ENCODE results near the gene RNLS.
"Not testable (repeated sequence)": the region's sequence is repeated elsewhere in the genome, so short reads cannot be mapped to it uniquely, and the experiment has no call there.

Gene RNLS

DNA sequence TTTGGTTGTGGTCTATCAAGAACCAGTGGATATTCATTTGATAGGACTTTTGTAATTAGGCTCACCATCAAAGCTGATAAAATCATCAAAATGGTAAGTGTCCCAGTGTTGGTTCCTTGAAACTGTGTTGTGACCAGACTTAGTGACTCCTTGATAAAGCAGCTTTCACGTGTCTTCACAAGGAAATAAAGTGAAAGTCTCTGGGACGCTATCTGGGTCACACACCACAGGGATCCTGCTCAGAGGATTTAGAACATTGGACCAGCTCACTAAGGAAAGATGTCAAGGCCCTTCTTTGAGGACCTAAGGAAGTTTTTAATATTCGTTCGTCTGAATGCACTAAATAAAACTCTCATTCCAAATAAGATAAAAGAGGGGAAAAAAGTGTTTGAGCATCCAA, 193.1 kb downstream of the RNLS start:
- no peak for DNase-seq (ENCODE audit: low read depth in 2 of 2, low spot score in 1 of 2)

DNA sequence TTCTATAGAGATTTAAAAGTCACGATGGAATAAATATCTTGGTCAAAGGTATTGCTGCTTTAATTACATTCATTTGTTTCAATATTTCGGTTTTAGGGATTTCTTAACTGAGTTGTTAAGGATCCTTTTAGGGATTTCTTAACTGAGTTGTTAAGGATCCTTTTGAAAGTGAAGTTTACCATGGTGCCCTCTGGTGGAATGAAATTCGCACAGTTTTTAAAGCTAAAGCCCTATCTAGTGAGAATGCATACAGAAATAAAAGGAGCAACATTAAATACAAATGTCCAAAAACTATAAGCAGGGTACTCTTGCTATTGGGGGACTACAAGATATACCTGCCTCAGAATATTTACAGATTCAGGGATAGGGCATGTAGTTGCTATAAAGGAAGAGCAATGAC, 193.7 kb downstream of the RNLS start:
- no peak for DNase-seq (ENCODE audit: low read depth in 2 of 2, low spot score in 1 of 2)

DNA sequence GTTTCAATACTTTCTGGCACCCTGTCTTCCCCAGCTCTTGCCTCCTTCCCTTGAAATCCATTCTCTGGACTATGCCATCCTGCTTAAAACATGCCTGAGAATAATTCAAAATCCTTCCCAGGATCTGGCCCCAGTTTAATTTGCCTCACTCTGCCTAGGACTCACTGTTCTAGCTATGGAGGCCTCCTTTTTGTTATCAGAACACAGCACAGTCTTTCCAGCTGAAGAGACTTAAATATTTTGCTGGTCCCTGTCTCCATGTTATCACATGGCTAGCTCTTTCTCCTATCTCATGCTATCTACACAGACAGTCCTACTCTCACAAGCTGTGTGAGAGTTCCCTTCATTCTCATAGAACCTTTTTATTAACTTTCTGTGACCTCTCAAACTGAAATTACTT, 194.8 kb downstream of the RNLS start:
- DNase-seq (ENCODE audit: low read depth in 2 of 2, low spot score in 1 of 2) = no peak

DNA sequence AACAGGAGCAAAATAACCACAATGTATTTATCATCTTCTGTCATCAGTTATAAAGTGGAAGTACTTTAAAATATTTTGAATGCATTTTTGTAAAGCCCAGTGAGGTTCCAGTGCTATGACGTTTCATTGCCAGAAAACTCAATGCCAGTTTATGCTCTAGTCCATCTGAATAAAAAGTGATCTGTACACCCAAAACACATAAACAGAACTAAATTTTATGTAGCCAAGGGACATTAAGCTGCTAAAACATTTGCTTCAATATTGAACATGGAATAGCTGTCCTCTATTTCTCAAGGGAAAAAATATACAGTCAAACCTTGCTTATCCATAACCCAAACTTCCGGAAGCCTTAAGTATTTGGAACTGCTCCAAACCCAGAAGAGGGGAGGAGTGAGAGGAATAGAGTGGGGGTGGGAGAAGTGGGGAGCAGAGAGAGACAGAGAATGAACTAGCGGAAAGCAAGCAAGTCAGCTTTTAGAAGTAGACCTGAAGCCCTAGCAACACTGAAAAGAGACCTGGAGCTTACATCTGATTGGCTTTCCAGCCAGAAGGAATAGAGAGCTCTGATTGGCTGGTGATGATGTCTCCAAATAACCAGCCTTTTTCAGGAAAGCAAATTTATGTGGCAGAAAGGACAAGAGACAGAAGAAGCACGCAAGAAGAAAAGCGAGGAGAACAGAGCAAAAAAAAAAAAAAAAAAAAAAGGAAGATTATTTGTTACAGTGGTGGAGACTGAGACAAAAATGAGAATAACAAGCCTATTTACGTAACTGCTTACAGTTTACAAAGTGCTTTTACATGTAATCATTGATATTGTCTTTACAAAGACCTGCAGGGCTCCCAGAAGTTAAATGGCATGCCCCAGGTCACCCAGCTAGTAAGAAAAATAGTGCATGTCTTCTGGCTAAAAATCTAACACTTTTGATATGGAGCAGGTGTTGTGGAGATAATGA, 196.0 kb downstream of the RNLS start:
- DNase-seq (ENCODE audit: low read depth in 2 of 2, low spot score in 1 of 2) = no peak

DNA sequence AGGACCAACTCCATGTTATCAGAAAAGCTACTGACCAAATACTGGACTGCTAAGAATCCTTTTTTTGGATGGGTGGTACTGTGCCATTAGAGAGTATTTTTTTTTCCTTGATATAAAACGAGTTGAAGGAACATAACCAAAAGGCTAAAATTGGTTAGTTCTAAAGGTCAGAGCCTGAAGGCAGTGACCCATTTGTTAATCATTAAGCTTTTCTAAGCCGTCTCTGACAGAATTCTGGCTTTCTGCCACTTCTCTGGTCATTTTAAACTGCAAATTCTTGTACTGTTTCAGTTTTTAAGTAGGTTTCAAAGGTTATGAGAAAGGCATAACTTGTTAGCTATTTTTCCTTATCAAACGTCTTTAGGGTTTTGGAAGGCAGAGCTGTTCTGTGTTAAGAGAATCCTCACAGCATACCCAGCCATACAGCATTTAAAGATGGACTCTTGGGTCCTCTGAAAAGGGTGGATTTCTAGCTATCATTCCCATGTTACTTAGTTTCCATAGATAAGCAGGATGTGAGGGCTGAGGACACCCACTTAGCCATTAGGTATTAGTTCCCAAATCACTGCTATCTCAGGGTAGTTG, 196.8 kb downstream of the RNLS start:
- DNase-seq (ENCODE audit: low read depth in 2 of 2, low spot score in 1 of 2) = no peak

DNA sequence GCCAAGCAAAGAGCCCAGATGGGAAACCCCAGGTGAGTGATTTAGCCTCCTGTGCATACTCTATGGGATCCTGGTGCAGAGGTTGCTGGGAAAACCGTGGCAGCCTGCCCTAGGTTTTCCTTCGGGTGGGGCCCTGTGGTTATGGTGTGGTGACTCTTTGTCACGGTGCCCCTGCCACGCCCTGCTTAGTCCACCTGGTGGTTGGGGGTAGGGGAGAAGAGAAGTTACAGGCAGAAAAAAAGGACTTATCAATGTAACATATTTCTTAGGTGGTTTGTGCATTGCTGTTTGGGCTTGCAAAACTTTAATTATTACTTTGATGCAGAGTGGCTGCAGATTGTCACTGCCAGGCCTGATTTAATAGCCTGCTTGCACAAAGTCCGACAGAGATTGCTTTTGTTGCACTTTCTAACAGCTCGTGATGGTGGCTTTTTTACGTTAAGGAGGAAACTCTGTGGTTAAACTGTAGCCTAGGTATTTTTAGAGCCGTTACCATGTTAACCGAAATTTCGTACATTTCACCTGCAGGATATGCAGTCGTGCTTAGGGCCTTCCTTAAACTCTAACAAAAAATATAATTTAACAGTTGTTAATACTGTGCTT, 197.4 kb downstream of the RNLS start:
- DNase-seq (ENCODE audit: low read depth in 2 of 2, low spot score in 1 of 2) = no peak

DNA sequence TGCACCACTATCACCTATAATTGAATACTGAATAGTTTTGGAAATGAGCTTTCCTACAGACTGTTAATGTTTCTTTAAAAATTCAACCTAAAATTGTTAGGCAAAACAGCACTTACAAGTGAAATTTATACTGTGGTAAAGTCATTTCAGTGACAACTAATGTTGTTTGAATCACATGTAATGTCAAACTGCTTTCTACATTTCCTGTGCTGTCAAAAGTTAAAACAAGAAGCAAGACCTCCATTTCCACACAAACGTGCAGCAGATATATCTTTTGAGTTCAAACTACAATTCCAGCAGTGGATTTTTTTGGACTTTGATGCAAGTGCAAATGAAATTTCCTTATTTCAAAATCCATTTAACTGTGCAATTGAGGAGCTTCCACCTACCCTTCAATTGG, 199.8 kb downstream of the RNLS start:
- no peak for DNase-seq (ENCODE audit: low read depth in 2 of 2, low spot score in 1 of 2)

DNA sequence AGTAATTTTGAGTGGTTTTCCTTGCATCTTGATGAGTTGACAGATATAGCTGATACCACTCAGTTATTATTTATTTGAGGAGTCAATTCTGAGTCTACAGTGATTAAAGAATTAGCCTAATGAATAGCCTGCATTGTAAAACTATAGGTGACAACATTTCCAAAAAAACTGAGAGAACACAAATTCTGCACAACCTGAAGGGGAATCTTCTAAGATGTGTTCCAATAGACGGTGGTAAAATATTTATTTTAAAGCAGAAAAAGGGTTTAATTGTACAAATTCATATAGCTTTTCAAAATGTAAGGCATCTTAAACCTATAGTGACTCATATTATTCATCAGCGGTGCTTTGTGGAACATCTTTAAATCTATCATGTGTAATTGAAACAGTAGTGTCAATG, 200.4 kb downstream of the RNLS start:
- DNase-seq (ENCODE audit: low read depth in 2 of 2, low spot score in 1 of 2) = no peak

DNA sequence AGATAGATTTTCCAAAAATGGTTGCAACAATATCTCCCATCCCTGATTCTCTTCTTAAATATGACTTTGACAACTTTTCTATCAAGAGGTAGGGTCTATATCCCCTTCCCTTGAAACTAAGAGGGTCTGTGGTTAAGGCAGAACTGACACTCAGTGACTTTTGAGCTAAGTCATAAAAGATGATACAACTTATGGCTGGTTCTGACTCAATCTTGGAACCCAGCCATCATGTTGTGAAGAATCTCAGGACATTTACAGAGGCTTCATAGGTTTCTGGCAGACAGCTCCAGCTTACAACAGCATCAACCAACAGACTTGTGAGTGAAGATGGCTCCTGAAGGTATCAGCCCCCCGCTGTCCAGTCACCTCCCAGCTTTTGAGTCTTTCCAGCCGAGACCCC, 203.5 kb downstream of the RNLS start:
- no peak for DNase-seq (ENCODE audit: low read depth in 2 of 2, low spot score in 1 of 2)

DNA sequence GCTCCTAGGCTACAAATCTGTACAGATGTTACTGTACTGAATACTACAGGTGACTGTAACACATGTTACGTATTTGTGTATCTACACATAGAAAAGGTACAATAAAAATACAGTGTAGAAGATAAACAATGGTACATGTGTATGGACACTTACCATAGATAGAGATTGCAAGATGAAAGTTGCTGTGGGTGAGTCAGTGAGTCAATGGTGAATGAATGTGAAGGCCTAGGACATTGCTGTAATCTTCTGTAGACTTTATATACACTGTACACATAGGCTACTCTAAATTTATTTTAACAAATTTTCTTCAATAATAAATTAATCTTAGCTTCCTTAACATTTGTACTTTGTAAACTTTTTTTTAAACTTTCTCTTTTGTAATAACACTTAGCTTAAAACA, 205.6 kb downstream of the RNLS start:
- DNase-seq (ENCODE audit: low read depth in 2 of 2, low spot score in 1 of 2) = no peak

DNA sequence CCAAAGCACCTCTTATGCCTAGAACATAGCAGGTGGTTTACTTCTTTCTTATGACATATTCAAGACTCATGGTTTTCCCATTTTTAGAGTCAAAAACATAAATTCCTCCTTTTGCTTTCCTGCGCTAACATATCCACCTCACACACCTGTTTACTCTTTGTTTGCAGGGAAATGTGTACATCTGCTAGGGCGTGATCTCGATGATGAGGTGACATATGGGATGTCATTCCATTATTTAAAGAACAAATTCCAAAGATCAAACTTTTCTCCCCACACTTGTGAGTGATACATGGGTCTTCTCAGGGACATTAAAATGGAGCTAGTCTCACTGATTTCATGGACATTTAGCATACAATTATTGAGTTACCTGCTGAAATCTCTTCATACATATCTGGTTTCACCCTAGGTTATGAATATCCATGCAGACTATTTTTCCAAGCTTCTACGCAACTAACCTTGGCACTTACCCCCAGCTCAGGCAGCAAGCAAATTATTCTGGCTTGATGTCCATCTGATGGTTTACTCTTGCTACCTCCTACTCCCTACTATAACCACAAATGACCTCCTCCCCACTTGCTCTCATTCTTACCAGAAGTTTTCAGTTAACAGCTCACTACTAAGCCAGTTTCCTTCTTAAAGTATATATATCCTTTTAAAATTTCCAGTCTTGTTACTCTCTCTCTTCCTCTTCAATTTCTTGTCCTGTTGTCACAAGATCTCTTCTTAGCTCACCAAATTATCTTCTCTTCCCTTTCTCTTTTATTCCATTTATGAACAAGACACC, 208.5 kb downstream of the RNLS start:
- DNase-seq (ENCODE audit: low read depth in 2 of 2, low spot score in 1 of 2) = no peak

DNA sequence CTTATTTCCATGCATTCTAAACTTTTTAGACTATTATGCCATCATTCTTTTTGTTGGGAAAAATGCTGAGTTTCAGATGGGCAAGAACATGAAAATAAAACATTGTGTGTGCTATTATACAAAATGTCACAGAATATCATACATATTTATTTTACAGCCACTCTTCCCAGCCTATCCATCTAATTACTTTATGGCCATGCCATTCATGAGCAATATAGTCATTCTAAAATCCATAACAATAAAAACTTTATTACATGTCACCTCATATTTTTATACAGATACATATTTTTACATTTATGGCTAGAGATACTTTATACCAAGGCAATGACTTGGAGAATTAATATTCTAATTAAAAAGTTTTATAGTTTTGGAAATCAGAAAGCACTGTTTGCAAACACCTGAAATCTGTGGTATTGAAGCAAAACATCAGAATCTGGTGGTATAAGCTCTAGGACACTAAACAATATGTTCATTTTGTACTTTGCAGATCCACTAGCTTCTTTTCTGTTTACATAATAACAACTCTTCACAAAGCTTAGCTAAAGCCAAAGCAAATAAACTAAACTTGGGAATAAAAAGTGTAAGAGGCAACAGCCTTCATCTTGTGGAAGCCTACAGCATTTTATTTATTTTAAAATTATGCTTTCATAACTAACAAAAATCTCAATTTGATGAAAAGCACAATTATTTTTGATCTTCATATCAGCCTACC, 210.1 kb downstream of the RNLS start:
- DNase-seq (ENCODE audit: low read depth in 2 of 2, low spot score in 1 of 2) = no peak

DNA sequence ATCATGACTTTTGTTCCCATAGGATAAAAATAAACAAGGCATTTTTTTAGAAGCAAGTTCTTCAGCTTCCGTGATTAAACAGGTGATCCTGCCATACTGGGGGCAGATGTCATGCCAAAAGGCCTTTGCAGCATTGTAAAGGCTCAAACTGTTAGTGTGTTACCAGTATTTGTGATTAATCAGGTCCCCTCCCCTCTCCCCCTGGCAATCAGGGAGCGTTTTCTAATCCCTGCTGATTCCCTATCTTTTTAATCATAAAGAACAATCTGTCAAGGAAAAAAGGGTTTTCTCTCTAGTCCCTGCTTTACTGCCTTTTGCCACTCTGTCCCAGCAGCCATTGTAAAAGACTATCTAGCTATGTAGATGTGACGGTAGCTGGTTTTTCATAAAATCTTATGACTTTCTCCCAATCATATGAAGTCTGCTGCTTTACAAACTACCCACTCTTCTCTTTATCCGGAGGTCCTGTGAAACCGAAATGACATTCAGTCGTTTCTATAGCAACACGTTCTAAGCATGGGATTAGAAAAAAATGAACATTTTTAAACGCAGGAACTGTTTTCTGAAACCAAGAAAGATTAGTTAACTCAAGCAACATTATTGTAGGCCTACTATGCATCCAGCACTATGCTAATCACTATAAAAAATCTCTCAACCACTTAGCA, 210.9 kb downstream of the RNLS start:
- DNase-seq (ENCODE audit: low read depth in 2 of 2, low spot score in 1 of 2) = no peak

DNA sequence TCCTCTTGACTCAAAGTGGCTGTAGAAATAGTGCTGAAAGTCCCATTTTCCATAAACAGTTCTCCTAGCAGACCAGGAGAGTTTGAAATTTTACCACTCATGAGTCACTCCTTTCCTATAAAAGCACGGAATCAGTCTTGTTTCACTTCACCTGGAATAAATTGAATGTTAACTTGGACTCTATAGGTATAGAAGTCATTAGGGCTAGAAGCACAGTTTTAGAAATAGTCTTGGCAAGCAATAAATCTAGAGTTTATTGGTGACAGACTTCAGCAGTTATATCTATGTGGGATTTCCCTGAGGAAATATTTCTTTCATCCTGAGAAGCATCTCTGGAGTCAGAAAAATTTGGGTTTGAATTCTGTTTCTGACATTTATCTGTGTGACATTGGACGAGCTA, 212.4 kb downstream of the RNLS start:
- DNase-seq (ENCODE audit: low read depth in 2 of 2, low spot score in 1 of 2) = no peak

DNA sequence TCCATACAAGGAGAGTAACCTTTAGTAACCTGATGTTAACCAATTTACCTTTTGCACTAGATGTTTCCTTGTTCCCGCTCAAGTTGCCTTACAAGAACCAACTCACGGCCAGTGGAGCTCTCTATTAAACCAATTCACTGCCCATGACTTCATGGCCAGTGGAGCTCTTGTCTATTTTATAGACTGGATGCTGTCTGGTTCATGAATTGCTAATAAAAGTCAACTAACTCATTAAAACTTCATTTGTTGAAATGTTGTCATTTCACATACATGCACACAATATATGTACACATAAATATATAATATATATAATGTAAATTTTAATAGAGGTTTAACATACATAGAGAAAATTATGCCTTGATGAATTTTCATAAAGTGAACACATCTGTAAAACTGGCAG, 216.3 kb downstream of the RNLS start:
- DNase-seq (ENCODE audit: low read depth in 2 of 2, low spot score in 1 of 2) = no peak

DNA sequence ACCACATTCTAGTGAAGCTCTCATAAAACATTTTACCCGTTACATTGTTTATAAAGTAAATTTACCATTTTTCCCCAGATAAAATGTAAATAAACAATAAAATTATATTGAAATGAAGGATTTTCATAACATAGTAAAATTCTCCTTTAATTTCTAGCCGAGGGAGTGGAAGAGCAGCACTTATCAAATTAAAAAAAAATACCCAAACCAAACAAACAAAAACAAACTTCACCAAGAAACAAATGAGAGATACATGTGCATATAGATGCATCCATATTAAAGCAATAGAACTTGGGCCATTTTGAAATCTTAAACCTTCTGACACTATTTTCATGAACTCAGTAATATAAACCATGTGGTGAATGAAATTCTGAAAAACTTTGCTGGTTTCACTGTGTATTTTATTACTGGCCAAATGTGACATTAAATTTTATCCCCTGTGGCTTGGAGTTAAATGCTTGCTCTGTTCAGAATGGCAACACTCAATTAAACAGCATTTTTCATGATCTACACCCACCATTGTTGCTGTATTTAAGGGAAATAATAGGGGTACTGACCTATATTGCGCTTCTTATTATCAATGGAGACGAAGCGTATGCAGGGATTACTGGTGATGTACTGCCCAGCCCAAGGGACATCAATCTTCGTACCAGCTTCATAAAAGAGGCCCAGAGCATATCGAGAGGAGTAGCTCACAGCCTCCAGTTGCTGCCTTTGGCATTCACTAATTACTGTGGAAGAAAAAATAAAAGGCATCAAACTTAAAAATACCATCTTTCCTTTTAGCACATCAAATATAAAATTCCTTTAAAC, 220.9 kb downstream of the RNLS start:
- DNase-seq (ENCODE audit: low read depth in 2 of 2, low spot score in 1 of 2) = no peak

DNA sequence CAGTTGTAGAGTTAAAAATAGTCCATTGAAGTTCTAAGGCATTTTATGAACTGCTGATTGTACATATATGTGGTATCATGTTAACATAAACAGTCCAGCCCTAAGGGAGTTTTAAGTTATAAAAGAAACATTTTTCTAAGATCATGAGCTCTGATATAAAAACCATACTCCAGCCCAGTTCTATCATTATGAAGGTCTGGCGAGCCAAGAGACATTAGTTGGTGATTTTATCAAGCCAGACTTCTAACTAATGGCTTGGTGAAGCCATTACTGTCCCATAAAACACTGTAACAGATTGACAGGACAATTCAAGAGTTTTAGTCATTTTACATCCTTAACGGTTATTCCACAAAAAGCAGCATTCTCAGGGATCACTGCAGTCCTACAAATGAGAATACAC, 221.6 kb downstream of the RNLS start:
- no peak for DNase-seq (ENCODE audit: low read depth in 2 of 2, low spot score in 1 of 2)

DNA sequence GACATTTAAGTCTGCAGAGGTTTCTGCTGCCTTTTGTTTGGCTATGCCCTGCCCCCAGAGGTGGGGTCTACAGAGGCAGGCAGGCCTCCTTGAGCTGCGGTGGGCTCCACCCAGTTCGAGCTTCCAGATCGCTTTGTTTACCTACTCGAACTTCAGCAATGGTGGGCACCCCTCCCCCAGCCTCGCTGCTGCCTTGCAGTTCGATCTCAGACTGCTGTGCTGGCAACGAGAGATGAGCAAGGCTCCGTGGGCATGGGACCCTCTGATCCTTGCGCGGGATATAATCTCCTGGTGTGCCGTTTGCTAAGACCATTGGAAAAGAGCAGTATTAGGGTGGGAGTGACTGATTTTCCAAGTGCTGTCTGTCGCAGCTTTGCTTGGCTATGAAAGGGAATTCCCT, 227.4 kb downstream of the RNLS start:
- DNase-seq (ENCODE audit: low read depth in 2 of 2, low spot score in 1 of 2) = not testable (repeated sequence)

DNA sequence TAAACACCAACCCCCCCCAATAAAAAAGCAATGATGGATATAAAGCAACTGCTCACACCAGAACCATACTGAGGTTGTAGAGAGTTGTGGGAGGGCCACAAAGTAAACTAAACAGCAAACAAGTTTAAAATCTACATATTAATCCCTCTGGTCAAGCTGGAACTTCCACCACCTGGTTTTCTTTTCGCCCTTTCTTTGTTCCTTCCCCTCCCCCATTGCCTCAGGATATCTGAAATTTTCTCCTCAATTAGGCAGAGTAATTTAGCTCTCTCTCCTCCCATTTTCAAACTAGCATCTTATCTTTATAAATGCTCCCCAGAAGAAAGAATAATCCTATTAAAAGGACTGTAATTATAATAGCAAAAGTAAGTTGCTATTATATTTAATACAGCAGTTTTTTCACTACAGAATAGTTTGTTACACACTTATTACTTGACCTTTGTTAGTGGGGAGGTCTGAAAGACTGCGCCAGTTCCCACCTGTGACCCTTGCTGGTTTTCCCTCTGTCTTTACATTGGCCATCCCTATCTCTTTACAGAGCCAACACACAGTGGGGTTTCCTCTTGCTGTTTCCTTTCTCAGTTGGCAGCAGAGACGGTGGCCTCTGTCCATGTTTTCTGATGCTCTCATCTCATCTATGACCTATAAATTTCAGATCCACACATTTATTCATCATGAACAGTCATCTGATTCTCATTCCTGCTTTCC, 235.4 kb downstream of the RNLS start:
- DNase-seq (ENCODE audit: low read depth in 2 of 2, low spot score in 1 of 2) = no peak

Data from stimulated activated CD8-positive, alpha-beta memory T cell treated with anti-CD3 and anti-CD28 coated beads, Interleukin-4, amount 100 ng/mL, for 4 hours (primary cell).